ENCODE data around the gene TANGO2. TPM values are rescaled to one million over a fixed set of nuclear protein-coding genes. Genes with fewer than 3 reads are reported as not detected.

Gene TANGO2
- total and polyA plus RNA-seq, 10 of the 15 experiments (the other 5 are each of a cell fraction or from before 2014, with no cell fraction given) = 4.0 to 24.8 (median 20.9) TPM

- H3K27me3 ChIP-seq (replicated peaks in 1 of 2; ENCODE audit: control insufficient read depth in 2 of 2, insufficient read depth in 2 of 2, low read length in 1 of 2) = no peaks in the 10 kb centered on the region
- H3K4me2 ChIP-seq (ENCODE audit: control insufficient read depth, insufficient read depth) = no peak overlapping the region
- ChIA-PET POLR2A (interaction anchor here (0.6 kb wide), 1 partner anchor 9 kb away, joined by 11 read pairs; no protein-coding TSS in a partner anchor), RAD21 (ENCODE audit: unreplicated experiment) (no interaction called here), CTCF (interaction anchor here (0.6 to 1.3 kb wide), 2 partner anchors 10 to 709 kb away, joined by 3 read pairs; no protein-coding TSS in a partner anchor), SMC1A (ENCODE audit: uncharacterized antibody, unreplicated experiment) (no interaction called here)
- H3K4me3 ChIP-seq = no peak overlapping the region
- in situ Hi-C loops (cut with MboI) = no loop called here
- intact Hi-C loops (cut with micrococcal nuclease; ENCODE audit: unreplicated experiment) = loop anchor here (10.0 kb wide), 1 partner anchor 45 kb away; the partner anchor contains the start of gene TANGO2
- H3K9ac ChIP-seq (ENCODE audit: control insufficient read depth, insufficient read depth, low read length) = no peak overlapping the region
- H3K36me3 ChIP-seq (ENCODE audit: control insufficient read depth in 2 of 2, insufficient read depth in 2 of 2, low read length in 1 of 2) = no peaks in the 10 kb centered on the region; a peak in 1 of 4 replicates
- TF ChIP-seq NFXL1 (IDR thresholded peaks at IDR 0.05; ENCODE audit: borderline replicate concordance) (no peak), ZZZ3 (IDR thresholded peaks at IDR 0.05; ENCODE audit: control insufficient read depth, insufficient read length, low read depth) (no peak), HDGF (IDR thresholded peaks at IDR 0.05) (no peak)
- DNase-seq (ENCODE audit: low read depth, low spot score) (no peak), ATAC-seq (no peak), FAIRE-seq (no peak)
- 82% methylated on average over 7 of the region's 7 CpGs for WGBS (ENCODE audit: insufficient coverage, insufficient replicate concordance, low lambda C conversion rate, missing lambda C conversion rate)
- H3K9me3 ChIP-seq (replicated peaks; ENCODE audit: control insufficient read depth, insufficient read depth, low read length) = no peaks in the 10 kb centered on the region
- H2AFZ ChIP-seq (ENCODE audit: control insufficient read depth, low read depth, low read length) = no peak overlapping the region
- H4K20me1 ChIP-seq (ENCODE audit: control insufficient read depth, insufficient read depth) = no peaks in the 10 kb centered on the region
- BruUV-seq (replicated peaks) = no TSS peak
- no peaks in the 10 kb centered on the region for H3K79me2 ChIP-seq (ENCODE audit: control insufficient read depth, insufficient read depth, low read length)
- H3K27ac ChIP-seq (ENCODE audit: control insufficient read depth, insufficient read depth) = no peak overlapping the region
- no peaks in the 10 kb centered on the region for H3K4me1 ChIP-seq (ENCODE audit: control insufficient read depth, insufficient read depth, low read length)
These were observed 48.6 kb downstream of the TANGO2 start for GRCh38 chr22:20069331-20070042.

DNA sequence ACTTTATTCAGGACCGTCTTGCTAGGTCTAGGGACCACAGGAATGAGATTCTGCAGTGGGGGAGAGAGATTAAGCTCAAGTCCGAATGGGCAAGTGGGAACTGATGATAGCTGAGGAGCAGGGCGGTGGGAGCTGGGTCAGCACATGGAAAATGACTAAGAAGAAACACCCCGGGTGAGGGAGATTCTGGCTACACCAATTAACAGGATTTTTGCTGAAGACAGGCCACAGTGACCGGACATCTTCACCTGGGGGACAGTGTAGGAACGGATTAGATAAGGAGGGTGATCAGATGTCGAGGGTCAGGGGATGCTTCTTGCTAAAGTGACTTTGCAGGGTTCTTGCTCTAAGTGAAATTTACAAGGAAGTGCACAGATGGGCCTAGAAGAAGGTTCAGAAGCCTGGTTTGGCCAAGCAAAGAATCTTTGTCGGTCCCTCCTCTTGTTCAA lies 50.6 kb downstream of the TANGO2 start:
- Histone ChIP-seq H4K20me1 (ENCODE audit: control insufficient read depth, insufficient read depth) (no peaks in the 10 kb centered on the region), H3K36me3 (ENCODE audit: control insufficient read depth in 2 of 2, insufficient read depth in 2 of 2, low read length in 1 of 2) (no peaks in the 10 kb centered on the region), H3K9ac (ENCODE audit: control insufficient read depth, insufficient read depth, low read length) (no peak overlapping the region), H3K4me3 (no peak overlapping the region), H2AFZ (ENCODE audit: control insufficient read depth, low read depth, low read length) (no peak overlapping the region), H3K79me2 (ENCODE audit: control insufficient read depth, insufficient read depth, low read length) (no peaks in the 10 kb centered on the region), H3K4me1 (ENCODE audit: control insufficient read depth, insufficient read depth, low read length) (no peaks in the 10 kb centered on the region), H3K4me2 (ENCODE audit: control insufficient read depth, insufficient read depth) (no peak overlapping the region), H3K27ac (ENCODE audit: control insufficient read depth, insufficient read depth) (no peak overlapping the region), H3K27me3 (replicated peaks in 1 of 2; ENCODE audit: control insufficient read depth in 2 of 2, insufficient read depth in 2 of 2, low read length in 1 of 2) (no peaks in the 10 kb centered on the region), H3K9me3 (replicated peaks; ENCODE audit: control insufficient read depth, insufficient read depth, low read length) (no peaks in the 10 kb centered on the region)
- ChIA-PET CTCF (interaction anchor here (0.6 kb wide), 1 partner anchor 97 kb away, joined by 3 read pairs; no protein-coding TSS in a partner anchor), RAD21 (ENCODE audit: unreplicated experiment) (no interaction called here), POLR2A (no interaction called here), SMC1A (ENCODE audit: uncharacterized antibody, unreplicated experiment) (no interaction called here)
- no TSS peak for BruUV-seq (replicated peaks)
- in situ Hi-C loops (cut with MboI) = no loop called here
- DNase-seq (ENCODE audit: low read depth, low spot score) (no peak), ATAC-seq (no peak), FAIRE-seq (no peak)
- 66% methylated on average over 8 of the region's 8 CpGs for WGBS (ENCODE audit: insufficient coverage, insufficient replicate concordance, low lambda C conversion rate, missing lambda C conversion rate)
- intact Hi-C loops (cut with micrococcal nuclease; ENCODE audit: unreplicated experiment) = loop anchor here (10.0 kb wide), 1 partner anchor 47 kb away; the partner anchor contains the start of gene TANGO2
- TF ChIP-seq BACH1 (IDR thresholded peaks at IDR 0.05; ENCODE audit: borderline replicate concordance) = no peak
- no peak for TF ChIP-seq CHD4 (IDR thresholded peaks at IDR 0.05)
- TF ChIP-seq MEF2A (IDR thresholded peaks at IDR 0.05; ENCODE audit: insufficient read depth, low read depth, low read length) = no peak
- TF ChIP-seq TARDBP (IDR thresholded peaks at IDR 0.05; ENCODE audit: borderline replicate concordance) = no peak
- no peak for TF ChIP-seq CHD2 (IDR thresholded peaks at IDR 0.05; ENCODE audit: borderline replicate concordance, low read depth, low read length)
- no peak for TF ChIP-seq SUZ12 (IDR thresholded peaks at IDR 0.05; ENCODE audit: unreplicated experiment)
- no peak for TF ChIP-seq ZBTB4 (CRISPR knock-in tag; IDR thresholded peaks at IDR 0.05)
- no peak for TF ChIP-seq HDAC6 (IDR thresholded peaks at IDR 0.05; ENCODE audit: unreplicated experiment)
- TF ChIP-seq EZH2 (IDR thresholded peaks at IDR 0.05; ENCODE audit: borderline replicate concordance, control insufficient read depth, low read depth, low read length) = no peak
- no peak for TF ChIP-seq SRF (IDR thresholded peaks at IDR 0.05; ENCODE audit: low read depth in 2 of 2, low read length in 2 of 2)
- no peak for TF ChIP-seq SIN3A (IDR thresholded peaks at IDR 0.05; ENCODE audit: low read depth, low read length)
- no peak for TF ChIP-seq SMARCA5 (IDR thresholded peaks at IDR 0.05)
